Fibroblast of skin of right biceps (primary cell): Measurements from ENCODE around the gene SLC52A3.

Experiments used
- DNase-seq: peaks from one replicate; pipeline ENCODE4 v3.0.0-alpha.2; 2013

The SLC52A3 gene

GRCh38 chr20:764255-764654, 4.0 kb downstream of the SLC52A3 start:
- DNase-seq: no peak

GRCh38 chr20:761418-762381, 6.6 kb downstream of the SLC52A3 start:
- DNase-seq: no peak

GRCh38 chr20:760751-761417, 7.4 kb downstream of the SLC52A3 start:
- DNase-seq: peak; percentile 10

GRCh38 chr20:757506-757905, 10.8 kb downstream of the SLC52A3 start:
- no peak for DNase-seq

GRCh38 chr20:755941-756340, 12.4 kb downstream of the SLC52A3 start:
- DNase-seq: no peak

GRCh38 chr20:754904-755303, 13.4 kb downstream of the SLC52A3 start:
- DNase-seq: no peak

GRCh38 chr20:753897-754635, 14.2 kb downstream of the SLC52A3 start:
- no peak for DNase-seq

- no peak for DNase-seq
These were observed 15.2 kb downstream of the SLC52A3 start for GRCh38 chr20:753136-753535.

- DNase-seq: no peak
These were observed 16.0 kb downstream of the SLC52A3 start for GRCh38 chr20:752291-752690.

GRCh38 chr20:751761-752160, 16.5 kb downstream of the SLC52A3 start:
- DNase-seq: no peak

- DNase-seq: no peak
These were observed 17.5 kb downstream of the SLC52A3 start for GRCh38 chr20:750801-751200.

GRCh38 chr20:745683-746301, 22.5 kb downstream of the SLC52A3 start:
- no peak for DNase-seq

- no peak for DNase-seq
These were observed 26.1 kb downstream of the SLC52A3 start for GRCh38 chr20:742156-742555.

- DNase-seq: no peak
These were observed 26.7 kb downstream of the SLC52A3 start for GRCh38 chr20:741620-742019.

GRCh38 chr20:740162-740561, 28.1 kb downstream of the SLC52A3 start:
- DNase-seq: no peak

- DNase-seq: no peak
These were observed 28.6 kb downstream of the SLC52A3 start for GRCh38 chr20:739736-740135.

- DNase-seq: no peak
These were observed 34.4 kb downstream of the SLC52A3 start for GRCh38 chr20:733861-734260.

- DNase-seq: no peak
These were observed 35.6 kb downstream of the SLC52A3 start for GRCh38 chr20:732727-733126.

- DNase-seq: no peak
These were observed 36.3 kb downstream of the SLC52A3 start for GRCh38 chr20:731891-732560.

- no peak for DNase-seq
These were observed 38.3 kb downstream of the SLC52A3 start for GRCh38 chr20:730005-730404.

GRCh38 chr20:728256-728944, 39.9 kb downstream of the SLC52A3 start:
- DNase-seq: peak; percentile 30

- no peak for DNase-seq
These were observed 42.1 kb downstream of the SLC52A3 start for GRCh38 chr20:726160-726559.
